ENCODE results near the gene MRPL2. TPM values are rescaled to one million over a fixed set of nuclear protein-coding genes. Genes with fewer than 3 reads are reported as not detected.
A peak's percentile ranks its signal among the peaks of the same experiment; 100 is the strongest.

MRPL2 gene
- total RNA-seq = 29.3 TPM
- 10 to 100 TPM; 45.2 to 52.6 (median 48.3) TPM for polyA plus RNA-seq

GRCh38 chr6:43059168-43060033 is at the start of gene MRPL2, which contains the start of gene KLC4:
Gene MRPL2 (minus strand): TSS chr6:43059434. CDS start chr6:43059381, 53 bp downstream.
Gene KLC4 (plus strand): TSS chr6:43059631. CDS start chr6:43061336, 1,705 bp downstream.
- Mint-ChIP-seq H3K9me3 (no peaks in the 10 kb centered on the region), H3K27ac (peak within 1 kb of the TSS; percentile 96 to 99 (median 98)), H3K36me3 (peaks cover 25% of the 10 kb centered on the region), H3K27me3 (peaks cover 4% of the 10 kb centered on the region), H3K4me1 (peaks cover 7 to 57% (median 28%) of the 10 kb centered on the region in 4 donors), H3K4me3 (peak within 1 kb of the TSS; percentile 95 to 99 (median 96))
- ATAC-seq (ENCODE audit: low read depth in 2 of 2) (peak; percentile 96 to 97), DNase-seq (peak; percentile 97 to 99 (median 97))
- Histone ChIP-seq H3K36me3 (ENCODE audit: control insufficient read depth, insufficient read depth, low read length) (peaks cover 8% of the 10 kb centered on the region), H3K27me3 (ENCODE audit: control insufficient read depth, insufficient read depth, low read length) (no peaks in the 10 kb centered on the region), H3K27ac (ENCODE audit: insufficient read depth, low read length, poor library complexity, severe bottlenecking) (peak within 1 kb of the TSS; percentile 84), H3K4me3 (ENCODE audit: low read depth, low read length) (peak within 1 kb of the TSS; percentile 98), H3K9me3 (ENCODE audit: control insufficient read depth in 2 of 2, low read length in 2 of 2) (no peaks in the 10 kb centered on the region), H3K4me1 (ENCODE audit: control insufficient read depth, insufficient read depth, low read length, poor library complexity, severe bottlenecking) (peaks cover 22% of the 10 kb centered on the region)

DNA sequence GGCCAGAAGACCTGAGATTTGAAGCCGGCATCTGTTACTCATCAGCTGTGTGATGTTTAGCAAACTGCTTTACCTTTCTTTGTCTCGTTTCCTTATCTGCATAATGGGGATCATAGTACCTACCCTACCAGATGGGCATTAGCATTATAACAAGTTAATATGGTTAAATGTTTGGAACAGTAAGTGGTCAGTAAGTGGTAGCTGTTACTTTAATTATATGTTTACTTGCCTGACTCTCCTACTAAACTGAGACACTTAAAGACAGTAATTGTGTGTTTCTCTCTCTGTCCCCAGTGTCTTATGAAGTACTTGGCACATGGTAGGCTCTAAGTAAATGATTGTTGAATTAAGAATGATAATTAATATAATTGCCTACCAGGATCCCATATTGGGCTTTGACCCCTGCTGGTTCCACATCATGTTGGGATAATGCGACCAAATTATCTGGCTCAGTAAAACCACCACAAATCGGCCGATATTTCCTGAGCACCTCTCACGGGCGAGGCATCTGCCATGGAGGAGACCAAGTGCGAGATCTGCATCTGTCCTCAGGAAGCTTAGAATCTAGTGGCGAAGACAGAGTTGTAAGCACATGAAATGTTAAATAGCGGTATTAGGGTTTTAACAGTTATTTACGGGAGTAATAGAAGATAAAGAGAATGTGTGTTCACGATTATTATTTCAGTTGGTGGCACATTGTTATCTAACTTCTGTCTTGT is 48.3 kb upstream of the MRPL2 start:
- ATAC-seq (ENCODE audit: low read depth in 2 of 2) = no peak
- Mint-ChIP-seq H3K4me1 (no peaks in the 10 kb centered on the region), H3K9me3 (peaks cover 0 to 2% (median 0%) of the 10 kb centered on the region in 7 donors), H3K4me3 (no peak overlapping the region), H3K27ac (peak overlapping the region in 1 of 3 donors; percentile 7), H3K27me3 (peaks cover 6% of the 10 kb centered on the region), H3K36me3 (no peaks in the 10 kb centered on the region)
- Histone ChIP-seq H3K4me3 (ENCODE audit: low read depth, low read length) (no peak overlapping the region), H3K27ac (ENCODE audit: insufficient read depth, low read length, poor library complexity, severe bottlenecking) (no peak overlapping the region), H3K9me3 (ENCODE audit: control insufficient read depth in 2 of 2, low read length in 2 of 2) (no peaks in the 10 kb centered on the region), H3K27me3 (ENCODE audit: control insufficient read depth, insufficient read depth, low read length) (no peaks in the 10 kb centered on the region), H3K36me3 (ENCODE audit: control insufficient read depth, insufficient read depth, low read length) (no peaks in the 10 kb centered on the region), H3K4me1 (ENCODE audit: control insufficient read depth, insufficient read depth, low read length, poor library complexity, severe bottlenecking) (no peaks in the 10 kb centered on the region)
- DNase-seq = no peak

GRCh38 chr6:43105538-43106222 is 46.4 kb upstream of the MRPL2 start:
- Mint-ChIP-seq H3K9me3 (no peaks in the 10 kb centered on the region), H3K36me3 (no peaks in the 10 kb centered on the region), H3K27me3 (peaks cover 6% of the 10 kb centered on the region), H3K4me1 (no peaks in the 10 kb centered on the region), H3K4me3 (no peak overlapping the region), H3K27ac (peak overlapping the region in 1 of 3 donors; percentile 20)
- no peak for ATAC-seq (ENCODE audit: low read depth in 2 of 2)
- H3K27ac ChIP-seq (ENCODE audit: insufficient read depth, low read length, poor library complexity, severe bottlenecking) = no peak overlapping the region
- H3K4me1 ChIP-seq (ENCODE audit: control insufficient read depth, insufficient read depth, low read length, poor library complexity, severe bottlenecking) = no peaks in the 10 kb centered on the region
- no peaks in the 10 kb centered on the region for H3K36me3 ChIP-seq (ENCODE audit: control insufficient read depth, insufficient read depth, low read length)
- DNase-seq = no peak
- H3K4me3 ChIP-seq (ENCODE audit: low read depth, low read length) = no peak overlapping the region
- H3K9me3 ChIP-seq (ENCODE audit: control insufficient read depth in 2 of 2, low read length in 2 of 2) = no peaks in the 10 kb centered on the region
- H3K27me3 ChIP-seq (ENCODE audit: control insufficient read depth, insufficient read depth, low read length) = no peaks in the 10 kb centered on the region

- Histone ChIP-seq H3K27ac (ENCODE audit: insufficient read depth, low read length, poor library complexity, severe bottlenecking) (no peak overlapping the region), H3K4me3 (ENCODE audit: low read depth, low read length) (no peak overlapping the region), H3K27me3 (ENCODE audit: control insufficient read depth, insufficient read depth, low read length) (no peaks in the 10 kb centered on the region), H3K4me1 (ENCODE audit: control insufficient read depth, insufficient read depth, low read length, poor library complexity, severe bottlenecking) (no peaks in the 10 kb centered on the region), H3K9me3 (ENCODE audit: control insufficient read depth in 2 of 2, low read length in 2 of 2) (no peaks in the 10 kb centered on the region), H3K36me3 (ENCODE audit: control insufficient read depth, insufficient read depth, low read length) (no peaks in the 10 kb centered on the region)
- Mint-ChIP-seq H3K27ac (no peak overlapping the region), H3K4me1 (no peaks in the 10 kb centered on the region), H3K9me3 (no peaks in the 10 kb centered on the region), H3K4me3 (no peak overlapping the region), H3K36me3 (no peaks in the 10 kb centered on the region), H3K27me3 (peaks cover 10% of the 10 kb centered on the region)
- no peak for DNase-seq
- ATAC-seq (ENCODE audit: low read depth in 2 of 2) = no peak
Measured at GRCh38 chr6:43103253-43103876, 44.1 kb upstream of the MRPL2 start.

- no peak overlapping the region for H3K4me3 ChIP-seq (ENCODE audit: low read depth, low read length)
- no peaks in the 10 kb centered on the region for H3K27me3 ChIP-seq (ENCODE audit: control insufficient read depth, insufficient read depth, low read length)
- DNase-seq = no peak
- H3K4me1 ChIP-seq (ENCODE audit: control insufficient read depth, insufficient read depth, low read length, poor library complexity, severe bottlenecking) = no peaks in the 10 kb centered on the region
- no peak for ATAC-seq (ENCODE audit: low read depth in 2 of 2)
- Mint-ChIP-seq H3K27me3 (peaks cover 14% of the 10 kb centered on the region), H3K4me1 (no peaks in the 10 kb centered on the region), H3K36me3 (no peaks in the 10 kb centered on the region), H3K27ac (no peak overlapping the region), H3K9me3 (no peaks in the 10 kb centered on the region), H3K4me3 (no peak overlapping the region)
- H3K36me3 ChIP-seq (ENCODE audit: control insufficient read depth, insufficient read depth, low read length) = no peaks in the 10 kb centered on the region
- no peaks in the 10 kb centered on the region for H3K9me3 ChIP-seq (ENCODE audit: control insufficient read depth in 2 of 2, low read length in 2 of 2)
- H3K27ac ChIP-seq (ENCODE audit: insufficient read depth, low read length, poor library complexity, severe bottlenecking) = no peak overlapping the region
Measured at GRCh38 chr6:43101497-43101896, 42.3 kb upstream of the MRPL2 start.

DNA sequence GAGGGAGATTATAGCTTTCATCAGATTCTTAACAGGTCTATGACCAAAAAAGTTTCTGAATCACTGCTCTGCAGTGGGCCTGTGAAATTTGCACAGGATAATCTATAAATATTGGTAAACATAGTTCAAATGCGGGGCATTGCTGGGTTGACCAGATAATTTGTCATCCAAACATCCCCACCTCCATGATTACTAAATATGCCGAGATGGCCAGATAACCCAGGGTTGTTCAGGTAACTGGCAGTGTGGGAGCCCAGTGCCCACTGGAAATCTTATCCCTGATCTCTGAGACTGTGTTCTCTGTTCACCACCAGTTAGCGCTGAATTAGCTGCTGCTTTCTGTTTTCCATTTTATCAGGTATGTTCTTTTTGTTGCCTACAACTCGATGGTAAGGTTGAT is 38.3 kb upstream of the MRPL2 start:
- no peak overlapping the region for H3K27ac ChIP-seq (ENCODE audit: insufficient read depth, low read length, poor library complexity, severe bottlenecking)
- H3K4me1 ChIP-seq (ENCODE audit: control insufficient read depth, insufficient read depth, low read length, poor library complexity, severe bottlenecking) = peaks cover 7% of the 10 kb centered on the region
- Mint-ChIP-seq H3K4me1 (peaks cover 7 to 18% (median 13%) of the 10 kb centered on the region in 4 donors), H3K27me3 (peaks cover 10% of the 10 kb centered on the region), H3K36me3 (no peaks in the 10 kb centered on the region), H3K4me3 (no peak overlapping the region), H3K27ac (peak overlapping the region in 1 of 3 donors; percentile 67), H3K9me3 (no peaks in the 10 kb centered on the region)
- H3K9me3 ChIP-seq (ENCODE audit: control insufficient read depth in 2 of 2, low read length in 2 of 2) = no peaks in the 10 kb centered on the region
- DNase-seq (no peak), ATAC-seq (ENCODE audit: low read depth in 2 of 2) (no peak)
- no peaks in the 10 kb centered on the region for H3K36me3 ChIP-seq (ENCODE audit: control insufficient read depth, insufficient read depth, low read length)
- no peak overlapping the region for H3K4me3 ChIP-seq (ENCODE audit: low read depth, low read length)
- no peaks in the 10 kb centered on the region for H3K27me3 ChIP-seq (ENCODE audit: control insufficient read depth, insufficient read depth, low read length)

GRCh38 chr6:43097098-43097489 is 37.9 kb upstream of the MRPL2 start:
- Mint-ChIP-seq H3K9me3 (no peaks in the 10 kb centered on the region), H3K27me3 (peaks cover 10% of the 10 kb centered on the region), H3K4me1 (peaks cover 7 to 21% (median 13%) of the 10 kb centered on the region in 4 donors), H3K27ac (no peak overlapping the region), H3K36me3 (no peaks in the 10 kb centered on the region), H3K4me3 (no peak overlapping the region)
- no peaks in the 10 kb centered on the region for H3K9me3 ChIP-seq (ENCODE audit: control insufficient read depth in 2 of 2, low read length in 2 of 2)
- ATAC-seq (ENCODE audit: low read depth in 2 of 2) (no peak), DNase-seq (no peak)
- H3K27me3 ChIP-seq (ENCODE audit: control insufficient read depth, insufficient read depth, low read length) = no peaks in the 10 kb centered on the region
- H3K4me1 ChIP-seq (ENCODE audit: control insufficient read depth, insufficient read depth, low read length, poor library complexity, severe bottlenecking) = peaks cover 7% of the 10 kb centered on the region
- H3K4me3 ChIP-seq (ENCODE audit: low read depth, low read length) = no peak overlapping the region
- H3K36me3 ChIP-seq (ENCODE audit: control insufficient read depth, insufficient read depth, low read length) = no peaks in the 10 kb centered on the region
- H3K27ac ChIP-seq (ENCODE audit: insufficient read depth, low read length, poor library complexity, severe bottlenecking) = no peak overlapping the region

Measured in CD4-positive, CD25-positive, alpha-beta regulatory T cell (primary cell).